Peyer's patch (tissue), 4 donors: ENCODE results near the gene COL4A1.

ENCODE experiments used
- CTCF ChIP-seq, 6 experiments: fragments of 450-650 bp in 4 of 6; fragments of 200-600 bp in 2 of 6; sonication (generic) in 1 of 6; IDR thresholded peaks; one replicate each; pipeline ENCODE4 v1.5.1; 2017 to 2019; ENCODE audit warnings: antibody characterized with exemption in 6 of 6, mild to moderate bottlenecking in 3 of 6, moderate library complexity in 1 of 6
- POLR2A ChIP-seq, 2 donors: fragments of 450-650 bp; IDR thresholded peaks; one replicate each; pipeline ENCODE4 v1.5.1; 2017; ENCODE audit warnings: antibody characterized with exemption in 2 of 2, mild to moderate bottlenecking in 2 of 2, moderate library complexity in 2 of 2

DNA sequence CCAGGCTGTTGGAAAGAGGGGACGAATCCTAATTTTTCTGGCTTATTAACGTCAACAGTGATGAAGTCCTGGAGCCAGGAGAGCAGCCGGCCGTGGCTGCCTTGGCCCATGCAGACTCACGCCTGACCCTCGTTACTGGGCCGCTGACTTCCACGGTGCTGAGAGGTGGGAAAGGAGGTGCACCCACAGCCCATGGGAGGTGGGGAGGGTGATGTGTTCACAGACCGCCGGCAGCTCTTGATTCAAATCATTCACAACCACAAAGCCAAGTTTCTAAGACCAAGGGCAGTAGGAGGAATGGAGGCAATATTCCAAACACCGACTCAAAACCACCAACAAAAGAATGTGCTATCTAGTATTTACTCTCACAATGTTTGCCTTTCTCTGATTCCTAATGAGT lies 24.4 kb upstream of the COL4A1 start:
- no peak for TF ChIP-seq POLR2A (IDR thresholded peaks at IDR 0.05)
- no peak for TF ChIP-seq CTCF (IDR thresholded peaks at IDR 0.05)
